A549 treated with Hydrocortisone at 1 μM for 4 hours (cell line): ENCODE data around the gene HES4. TPM values are rescaled to one million over a fixed set of nuclear protein-coding genes. Genes with fewer than 3 reads are reported as not detected.

ENCODE experiments used
- total RNA-seq: library from RNA; stranded (reverse); fragments of 200-300 nt; extraction: Qiagen RNA extraction; gene quantifications from 5 replicates; pipeline ENCODE4 v1.2.3, GENCODE V29; 2022

Gene HES4
- total RNA-seq, result 15.6 to 64.4 TPM (median 55.7 TPM) in 5 replicates

GRCh38 chr1:999725-1000356, at the start of gene HES4:
TSS of gene HES4 (minus strand) at chr1:1000097. CDS start at chr1:999973, 124 bp downstream.

GRCh38 chr1:1020000-1020404, 20.1 kb upstream of the HES4 start, which contains the start of gene AGRN:
TSS of gene AGRN (plus strand) at chr1:1020120. CDS start at chr1:1020173, 53 bp downstream.

GRCh38 chr1:1013105-1013921, 13.4 kb upstream of the HES4 start, which contains the start of gene ISG15:
TSS of gene ISG15 (plus strand) at chr1:1013497. CDS start at chr1:1013574, 77 bp downstream.

GRCh38 chr1:981955-982558, 17.8 kb downstream of the HES4 start, which contains the start of gene PERM1:
TSS of gene PERM1 (minus strand) at chr1:982093. CDS start at chr1:981029, 1,064 bp downstream.

GRCh38 chr1:966135-966703, 33.7 kb downstream of the HES4 start, which contains the start of gene PLEKHN1:
TSS of gene PLEKHN1 (plus strand) at chr1:966482. CDS start at chr1:966532, 50 bp downstream.

GRCh38 chr1:960363-961131, 39.4 kb downstream of the HES4 start, which contains the start of gene KLHL17:
TSS of gene KLHL17 (plus strand) at chr1:960584. CDS start at chr1:960694, 110 bp downstream.

GRCh38 chr1:958823-959730, 40.8 kb downstream of the HES4 start, which contains the start of gene NOC2L:
TSS of gene NOC2L (minus strand) at chr1:959256. CDS start at chr1:959240, 16 bp downstream.

Other genes starting within 250 kb of the HES4 start
- 16.2 to 28.1 TPM (median 24.5 TPM) in 5 replicates for gene SAMD11, start 76.2 kb downstream of the HES4 start, total RNA-seq
- 74.7 to 85.5 TPM (median 78.1 TPM) in 5 replicates for gene NOC2L, start 40.8 kb downstream of the HES4 start, total RNA-seq
- 9.7 to 15.2 TPM (median 13.4 TPM) in 5 replicates for gene KLHL17, start 39.5 kb downstream of the HES4 start, total RNA-seq
- 4.4 to 5.7 TPM (median 4.9 TPM) in 5 replicates for gene PLEKHN1, start 33.6 kb downstream of the HES4 start, total RNA-seq
- 0.10 to 0.18 TPM (median 0.14 TPM) in 5 replicates for gene PERM1, start 18.0 kb downstream of the HES4 start, total RNA-seq
- 12.6 to 22.7 TPM (median 20.9 TPM) in 5 replicates for gene ISG15, start 13.4 kb upstream of the HES4 start, total RNA-seq
- gene AGRN, start 20.0 kb upstream of the HES4 start, total RNA-seq, result 89.0 to 113 TPM (median 105 TPM) in 5 replicates
- gene RNF223, start 74.2 kb upstream of the HES4 start, total RNA-seq, result 0.14 to 0.47 TPM (median 0.30 TPM) in 5 replicates
- gene C1orf159, start 116.0 kb upstream of the HES4 start, total RNA-seq, result 9.2 to 14.7 TPM (median 13.6 TPM) in 5 replicates
- gene TTLL10, start 173.8 kb upstream of the HES4 start, total RNA-seq, result not detected in 5 replicates
- gene TNFRSF18, start 206.5 kb upstream of the HES4 start, total RNA-seq, result 0.17 to 0.42 TPM in 2 of 5 replicates, not detected in the others
- 0.09 to 0.34 TPM (median 0.25 TPM) in 3 of 5 replicates, not detected in the others for gene TNFRSF4, start 214.1 kb upstream of the HES4 start, total RNA-seq
- gene SDF4, start 231.9 kb upstream of the HES4 start, total RNA-seq, result 113 to 131 TPM (median 122 TPM) in 5 replicates
- 11.3 to 19.2 TPM (median 17.6 TPM) in 5 replicates for gene B3GALT6, start 232.1 kb upstream of the HES4 start, total RNA-seq
- gene C1QTNF12, start 246.6 kb upstream of the HES4 start, total RNA-seq, result 0.97 to 2.3 TPM (median 1.3 TPM) in 5 replicates